GM18519 (cell line): ENCODE data around the gene HECTD3.
"Not testable (repeated sequence)": the region's sequence is repeated elsewhere in the genome, so short reads cannot be mapped to it uniquely, and the experiment has no call there.

ENCODE experiments used
- ATAC-seq: cut with Tn5 transposase; IDR thresholded peaks from one replicate; pipeline ENCODE4 v1.9.1; 2021; ENCODE audit warnings: mild to moderate bottlenecking, moderate library complexity; ENCODE audit not compliant: unreplicated experiment, low FRiP score

HECTD3 gene

GRCh38 chr1:45015683-45016082, 4.6 kb upstream of the HECTD3 start:
- no peak for ATAC-seq

- ATAC-seq: no peak
Measured at GRCh38 chr1:45014321-45015028, 3.4 kb upstream of the HECTD3 start.

GRCh38 chr1:45013551-45014209, 2.6 kb upstream of the HECTD3 start:
- no peak for ATAC-seq

GRCh38 chr1:45012639-45013278, 1.6 kb upstream of the HECTD3 start:
- ATAC-seq: no peak

- peak; percentile 45 for ATAC-seq
Measured at GRCh38 chr1:45011837-45012638, 914 bp upstream of the HECTD3 start, which contains the start of gene UROD. Gene UROD, plus strand, starts transcription at chr1:45012254. Its CDS starts 12 bp downstream, at chr1:45012266.

GRCh38 chr1:45009956-45010854, 919 bp downstream of the HECTD3 start:
- ATAC-seq: no peak

GRCh38 chr1:45009296-45009865, 1.7 kb downstream of the HECTD3 start:
- no peak for ATAC-seq

GRCh38 chr1:45008516-45008915, 2.6 kb downstream of the HECTD3 start:
- no peak for ATAC-seq

- no peak for ATAC-seq
Measured at GRCh38 chr1:45008076-45008475, 3.0 kb downstream of the HECTD3 start.

GRCh38 chr1:45007311-45007710, 3.8 kb downstream of the HECTD3 start:
- no peak for ATAC-seq

- no peak for ATAC-seq
Measured at GRCh38 chr1:45005761-45006160, 5.4 kb downstream of the HECTD3 start.

- no peak for ATAC-seq
Measured at GRCh38 chr1:45004281-45004920, 6.7 kb downstream of the HECTD3 start.

GRCh38 chr1:45003741-45004140, 7.4 kb downstream of the HECTD3 start:
- no peak for ATAC-seq

- no peak for ATAC-seq
Measured at GRCh38 chr1:45002650-45003645, 8.2 kb downstream of the HECTD3 start.

- ATAC-seq: not testable (repeated sequence)
Measured at GRCh38 chr1:45001576-45001975, 9.5 kb downstream of the HECTD3 start.

GRCh38 chr1:45001011-45001481, 10.1 kb downstream of the HECTD3 start:
- ATAC-seq: no peak

- no peak for ATAC-seq
Measured at GRCh38 chr1:44999232-44999631, 11.9 kb downstream of the HECTD3 start.
